Suppressor macrophage (primary cell): ENCODE data around the gene ACBD6.

Experiments
- DNase-seq, 4 experiments: peaks; one replicate each; pipeline ENCODE4 v3.0.0-alpha.2; 2020 to 2022

Gene ACBD6

DNA sequence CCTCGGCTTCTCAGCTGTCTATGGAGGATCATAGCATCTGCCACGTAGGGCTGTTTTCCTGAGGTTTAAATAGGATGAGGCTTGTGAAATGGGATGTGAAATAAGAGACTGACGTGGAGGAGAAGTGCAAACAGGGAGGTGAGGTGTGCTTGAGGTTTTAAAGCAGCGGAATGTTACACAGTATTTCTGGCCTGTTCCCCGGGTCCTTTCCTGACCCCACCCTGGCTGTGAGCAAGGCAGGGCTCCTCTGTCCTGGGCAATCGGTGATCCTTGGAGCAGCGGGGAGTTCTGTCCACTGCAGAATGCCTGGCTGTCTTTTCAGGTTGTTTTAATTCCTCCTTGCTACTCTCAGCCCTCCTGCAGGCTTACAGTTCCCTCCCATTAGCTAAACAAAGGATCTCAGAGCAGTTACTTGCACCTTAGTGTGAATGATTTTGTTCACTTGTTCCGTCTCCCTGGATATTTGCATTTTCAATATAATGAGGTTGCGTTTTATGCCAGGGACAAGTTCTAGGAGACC, 233.8 kb downstream of the ACBD6 start:
- DNase-seq = no peak

DNA sequence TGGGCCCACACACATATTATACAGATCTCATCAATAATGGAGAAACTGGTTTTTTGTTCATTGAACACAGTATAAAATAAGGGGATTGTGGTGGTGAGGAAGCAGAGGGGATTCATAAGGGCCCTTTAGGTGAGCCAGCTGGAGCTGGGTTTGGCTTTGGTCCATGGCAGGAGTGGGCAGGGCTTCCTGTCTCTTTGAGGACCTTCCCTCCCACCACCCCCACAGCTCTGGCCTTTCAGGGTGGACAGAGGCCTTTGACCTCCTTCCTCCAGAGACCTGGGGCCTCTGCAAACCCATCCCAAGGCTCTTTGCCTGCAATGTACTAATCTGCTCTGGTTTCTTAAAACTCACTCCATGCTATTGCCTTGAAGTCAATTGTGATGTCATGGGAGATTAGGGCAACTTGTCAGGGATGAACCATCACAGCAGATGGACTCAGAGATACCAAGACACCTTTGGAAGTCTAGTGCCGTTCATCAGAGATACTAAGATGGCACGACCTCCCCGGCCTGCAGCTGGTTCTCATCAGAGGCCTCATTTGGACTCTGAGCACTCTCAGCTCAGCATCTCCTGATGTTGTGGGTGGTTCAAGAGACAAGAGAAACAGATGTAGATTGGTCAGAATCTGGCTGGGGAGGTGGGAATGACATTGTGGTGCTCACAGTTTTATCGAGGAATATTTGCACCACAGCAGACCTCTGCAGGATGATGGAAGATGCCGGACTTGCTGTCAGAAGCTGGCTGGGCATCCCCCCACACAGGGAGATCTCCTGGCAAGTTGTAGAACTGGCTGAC, 234.4 kb downstream of the ACBD6 start:
- peak in 3 of 4 experiments; percentile 22 to 55 (median 45) for DNase-seq

DNA sequence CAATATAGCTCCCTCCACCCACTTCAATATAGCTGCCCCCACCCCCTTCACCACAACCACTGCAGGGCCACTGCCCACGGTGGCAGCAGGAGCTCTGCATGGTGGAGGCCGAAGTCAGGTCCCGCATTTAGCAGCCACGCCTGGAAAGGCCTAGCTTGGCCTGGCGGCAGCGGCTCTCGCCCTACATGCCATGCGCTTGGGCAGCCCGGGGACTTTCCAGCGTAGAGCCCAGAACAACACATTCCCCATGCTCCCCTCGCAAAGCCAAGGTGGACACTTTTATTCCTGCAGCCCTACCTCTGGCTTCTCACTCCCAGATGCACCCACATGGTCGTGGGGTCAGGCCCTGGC, 235.2 kb downstream of the ACBD6 start:
- DNase-seq = no peak

DNA sequence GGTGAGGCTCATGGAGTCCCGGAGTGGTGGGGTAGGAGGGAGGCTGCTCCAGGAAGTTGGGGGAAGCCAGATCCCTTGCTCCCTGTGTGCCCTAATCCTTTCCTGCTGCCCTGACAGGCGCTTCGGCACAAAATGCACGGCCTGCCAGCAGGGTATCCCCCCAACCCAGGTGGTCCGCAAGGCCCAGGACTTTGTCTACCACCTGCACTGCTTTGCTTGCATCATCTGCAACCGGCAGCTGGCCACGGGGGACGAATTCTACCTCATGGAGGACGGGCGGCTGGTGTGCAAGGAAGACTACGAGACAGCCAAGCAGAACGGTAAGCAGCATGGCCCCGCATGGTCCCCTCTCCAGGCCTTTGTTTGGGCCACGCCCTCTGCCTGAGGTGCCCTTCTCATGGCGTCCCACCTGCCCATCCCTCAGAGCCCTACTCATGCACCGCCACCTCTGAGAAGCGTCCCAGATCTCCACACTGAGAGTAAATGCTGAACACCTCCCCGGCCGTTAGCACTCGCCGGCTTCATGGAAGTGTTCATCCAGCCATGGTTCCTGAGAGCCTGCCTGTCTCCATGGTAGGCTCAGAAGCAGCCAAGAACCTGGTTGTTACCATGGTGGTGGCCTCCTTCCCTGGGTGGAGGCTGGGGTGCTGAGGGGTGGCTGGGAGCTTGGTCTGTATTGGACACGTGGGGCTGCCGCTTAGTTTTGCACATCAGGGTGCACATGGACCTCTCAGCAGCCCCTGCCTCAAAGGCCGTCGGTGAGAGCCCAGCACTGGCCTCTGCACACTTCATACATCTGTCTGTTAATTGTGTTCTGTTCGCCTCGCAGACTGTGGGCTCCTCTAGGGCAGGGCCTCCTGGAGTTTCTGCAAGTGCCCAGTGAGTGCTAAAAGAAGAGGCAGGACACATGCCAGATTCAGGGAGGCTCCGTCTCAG, 235.8 kb downstream of the ACBD6 start:
- DNase-seq = no peak

DNA sequence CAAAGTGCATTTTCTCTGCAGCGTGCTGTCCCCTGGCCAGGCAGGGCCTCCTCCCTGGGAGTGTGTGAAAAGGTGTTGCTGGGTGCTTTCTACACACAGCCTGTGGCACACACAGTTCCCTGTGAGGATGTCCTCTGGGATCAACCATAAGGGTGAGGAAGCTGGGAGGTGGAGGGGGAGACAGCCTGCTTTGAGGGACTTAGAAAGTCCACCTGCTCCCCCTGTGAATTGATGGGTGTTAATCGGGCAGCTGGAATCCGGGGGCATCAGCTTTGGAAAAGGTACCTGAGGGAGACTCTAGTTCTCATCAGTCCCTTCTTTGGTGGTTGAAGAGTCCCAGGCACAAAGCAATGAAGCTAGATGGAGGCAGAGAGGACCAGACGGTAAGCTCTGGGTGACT, 236.5 kb downstream of the ACBD6 start:
- DNase-seq = no peak

DNA sequence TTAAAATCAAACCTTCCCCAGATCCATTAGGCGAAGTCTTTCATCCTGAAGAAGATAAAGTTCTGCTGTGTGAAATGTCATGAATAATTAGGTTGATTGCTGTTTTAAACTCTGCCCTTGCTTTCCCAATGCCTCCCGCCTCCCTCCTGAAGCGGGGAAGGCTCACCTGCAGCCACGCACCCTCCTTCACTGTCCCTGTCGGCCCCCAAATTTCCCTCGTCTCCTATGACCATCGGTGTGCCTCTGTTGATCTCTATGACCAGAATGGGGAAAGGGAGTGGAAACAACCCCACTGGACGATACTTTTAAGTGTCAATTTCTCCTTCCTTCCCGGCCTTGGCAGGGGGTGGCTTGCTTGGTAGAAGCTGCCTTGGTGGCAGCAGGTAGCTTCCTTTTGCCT, 237.2 kb downstream of the ACBD6 start:
- no peak for DNase-seq

DNA sequence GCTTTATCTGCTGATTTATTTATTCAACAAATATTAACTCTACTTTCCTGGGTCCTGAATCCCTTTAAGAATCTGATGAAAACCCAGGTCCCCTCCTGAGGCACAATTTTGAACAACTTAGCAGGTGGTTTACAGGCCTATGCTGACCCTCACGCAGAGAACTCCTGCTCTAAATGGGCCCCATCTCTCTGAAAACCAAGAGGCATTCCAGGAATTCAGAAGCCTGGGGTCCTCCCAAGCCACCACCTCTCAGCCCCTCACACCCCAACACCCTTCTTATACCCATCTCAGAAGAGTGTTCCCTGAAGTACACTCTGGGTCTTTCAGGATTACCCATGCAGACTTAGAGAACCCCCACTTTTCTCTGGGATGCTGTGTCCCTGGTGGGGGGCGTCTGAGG, 237.8 kb downstream of the ACBD6 start:
- DNase-seq = no peak

DNA sequence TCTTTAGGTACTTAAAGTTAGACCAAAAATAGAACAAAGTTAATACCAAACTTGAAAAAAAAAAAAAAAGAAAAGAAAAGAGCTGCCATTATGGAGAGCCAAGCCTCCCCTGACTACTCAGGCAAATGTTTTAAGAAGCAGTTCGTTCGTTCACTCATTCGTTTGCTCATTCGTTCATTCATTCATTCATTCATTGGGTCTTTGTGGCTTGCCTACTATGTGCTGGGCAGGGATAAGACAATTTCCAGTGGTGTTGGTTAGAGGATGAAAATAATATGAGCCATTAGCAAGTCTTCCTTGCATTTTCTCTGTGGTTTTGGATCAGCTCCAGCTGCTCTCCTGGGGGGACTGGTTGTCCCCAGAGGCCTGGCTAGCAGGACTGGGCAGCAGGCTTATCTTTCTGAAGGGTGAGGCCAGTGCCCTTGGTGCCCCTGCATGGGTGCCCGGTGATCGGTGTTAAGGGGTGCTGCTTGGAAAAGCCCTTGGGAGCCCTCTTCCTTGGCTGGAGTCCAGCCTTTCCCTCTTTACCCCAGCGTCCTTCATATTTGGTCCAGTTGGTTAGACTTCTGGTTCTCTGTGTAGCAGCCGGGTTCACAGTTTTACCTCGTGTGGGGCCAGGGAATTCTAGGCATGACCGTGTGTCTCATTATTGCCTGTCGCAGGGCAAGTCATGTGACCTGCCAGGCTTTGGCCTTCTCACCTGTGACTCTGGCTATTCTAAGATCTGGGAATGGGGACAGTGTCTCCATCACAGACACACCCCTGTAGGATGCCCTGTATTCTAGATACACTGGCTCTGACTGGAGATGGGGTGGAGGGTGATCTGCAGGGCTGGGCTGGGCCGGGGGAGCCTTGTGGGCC, 239.5 kb downstream of the ACBD6 start:
- DNase-seq = no peak

DNA sequence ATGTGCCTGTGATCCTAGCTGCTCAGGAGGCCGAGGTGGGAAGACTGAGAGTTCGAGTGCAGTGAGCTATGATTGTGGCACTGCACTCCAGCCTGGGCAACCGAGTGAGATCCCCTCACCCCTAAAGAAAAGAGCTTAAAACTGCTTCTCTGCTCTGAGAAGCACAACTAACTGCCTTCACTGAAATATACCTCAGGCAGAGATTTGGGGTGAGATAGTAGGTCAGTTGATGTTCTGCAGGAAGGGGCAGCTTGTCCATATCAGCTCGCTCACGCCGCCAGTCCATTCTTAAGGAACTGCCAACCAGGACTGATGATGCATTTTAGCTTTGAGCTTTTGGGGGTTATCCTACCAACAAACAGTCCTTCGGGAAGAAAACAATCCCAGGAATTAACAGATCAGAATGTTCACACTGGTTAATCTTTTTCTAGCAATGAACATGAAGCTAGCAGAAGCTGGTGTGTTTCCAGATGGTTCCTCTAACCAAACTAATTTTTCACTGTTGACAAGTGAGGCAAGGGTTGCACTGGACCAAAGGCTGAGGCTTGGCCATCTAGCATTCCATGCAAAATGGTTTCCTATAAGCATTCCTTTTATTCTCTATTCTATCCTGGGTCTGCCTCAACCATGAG, 240.7 kb downstream of the ACBD6 start:
- no peak for DNase-seq

DNA sequence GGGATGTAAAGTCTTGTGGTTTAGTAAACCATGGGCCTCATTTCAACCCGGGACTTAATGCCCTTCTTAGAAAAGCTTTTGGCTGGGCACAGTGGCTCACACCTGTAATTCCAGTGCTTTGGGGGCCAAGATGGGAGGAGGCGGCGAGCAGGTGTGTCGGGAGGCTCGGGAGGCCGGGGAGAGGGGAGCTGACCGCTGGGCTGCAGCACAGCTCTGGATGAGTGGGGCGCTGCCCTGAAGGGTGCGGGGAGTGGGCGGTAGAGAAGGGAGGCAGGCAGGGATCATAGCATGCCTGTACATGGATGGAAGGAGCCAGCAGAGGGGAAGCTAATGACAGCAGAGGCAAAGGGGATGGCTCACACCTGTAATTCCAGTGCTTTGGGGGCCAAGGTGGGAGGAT, 241.3 kb downstream of the ACBD6 start:
- no peak for DNase-seq

DNA sequence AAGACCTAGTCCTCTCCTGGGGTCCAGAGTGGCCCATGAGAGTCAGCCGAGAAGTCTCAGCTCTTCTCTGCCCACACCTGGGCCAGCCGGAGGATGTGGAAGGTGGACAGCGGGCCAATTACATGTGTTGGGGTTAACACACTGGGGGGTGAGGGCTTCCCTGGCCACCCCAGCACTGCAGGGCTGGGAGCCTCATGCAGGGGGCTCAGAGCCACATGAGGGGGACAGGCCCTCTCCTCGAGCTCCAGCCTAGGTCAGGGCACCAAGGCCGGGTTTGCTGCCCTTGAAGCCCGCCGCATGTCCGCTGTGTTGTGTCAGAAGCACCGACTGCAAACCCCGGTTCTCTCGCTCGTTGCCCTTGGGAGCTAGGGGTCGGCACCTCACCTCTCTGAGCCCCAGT, 241.8 kb downstream of the ACBD6 start:
- DNase-seq = no peak

DNA sequence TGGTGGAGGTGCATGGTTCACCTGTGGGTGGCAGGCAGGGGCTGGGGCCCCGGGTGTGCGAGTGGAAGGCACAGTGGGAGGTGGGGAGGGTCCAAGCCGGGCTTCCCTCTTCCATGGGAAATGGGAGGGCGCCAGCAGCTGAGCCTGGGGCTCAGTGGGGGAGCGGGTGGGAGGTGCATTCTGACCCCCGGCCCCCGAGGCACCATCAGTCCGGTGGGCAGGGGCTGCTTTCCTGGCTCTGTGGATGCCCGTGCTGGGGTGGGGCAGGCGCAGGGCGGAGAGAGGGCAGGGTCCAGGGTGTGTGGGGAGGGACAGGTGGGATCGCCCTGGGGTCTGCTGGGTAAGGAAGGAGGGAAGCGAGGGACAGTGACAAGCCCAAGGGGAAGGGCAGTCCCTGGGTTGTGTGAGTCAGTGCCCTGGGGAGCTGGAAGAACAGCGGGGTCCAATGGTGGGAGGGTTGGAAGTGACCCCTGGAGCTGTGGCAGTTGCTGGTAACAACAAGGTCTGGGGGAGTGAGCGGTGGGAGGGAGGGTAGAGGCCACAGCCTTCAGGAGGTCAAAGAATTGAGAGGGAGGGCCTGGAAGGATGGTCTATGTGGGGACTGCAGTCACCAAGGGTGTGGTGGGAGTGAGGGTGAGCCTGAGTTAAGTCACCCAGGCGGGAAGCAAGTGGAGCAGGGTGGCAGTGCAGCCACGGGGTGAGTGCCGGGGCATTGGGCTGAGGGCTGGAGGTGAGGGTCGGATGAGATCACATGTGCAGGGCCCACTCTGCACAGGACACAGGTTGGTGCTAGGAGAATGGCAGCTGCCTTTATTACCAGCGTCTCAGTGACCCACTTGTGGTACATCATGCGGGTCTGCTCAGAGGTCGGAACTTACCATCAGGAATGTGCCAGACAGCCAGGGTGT, 242.7 kb downstream of the ACBD6 start:
- DNase-seq = no peak

DNA sequence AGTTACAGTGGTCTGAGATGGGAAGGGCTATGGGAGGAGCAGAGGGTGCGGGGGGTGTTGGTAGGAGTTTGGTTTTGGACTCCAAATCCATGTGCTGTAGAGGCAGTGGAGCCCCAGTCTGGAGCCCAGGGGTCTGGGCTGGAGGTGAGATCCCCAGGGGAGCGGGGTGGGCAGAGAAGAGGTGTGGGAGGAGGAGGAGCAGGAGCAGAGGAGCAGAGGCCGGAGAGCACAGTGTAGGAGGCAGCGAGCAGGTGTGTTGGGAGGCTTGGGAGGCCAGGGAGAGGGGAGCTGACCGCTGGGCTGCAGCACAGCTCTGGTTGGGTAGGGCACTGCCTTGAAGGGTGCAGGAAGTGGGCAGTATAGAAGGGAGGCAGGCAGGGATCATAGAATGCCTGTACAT, 243.4 kb downstream of the ACBD6 start:
- DNase-seq = no peak

DNA sequence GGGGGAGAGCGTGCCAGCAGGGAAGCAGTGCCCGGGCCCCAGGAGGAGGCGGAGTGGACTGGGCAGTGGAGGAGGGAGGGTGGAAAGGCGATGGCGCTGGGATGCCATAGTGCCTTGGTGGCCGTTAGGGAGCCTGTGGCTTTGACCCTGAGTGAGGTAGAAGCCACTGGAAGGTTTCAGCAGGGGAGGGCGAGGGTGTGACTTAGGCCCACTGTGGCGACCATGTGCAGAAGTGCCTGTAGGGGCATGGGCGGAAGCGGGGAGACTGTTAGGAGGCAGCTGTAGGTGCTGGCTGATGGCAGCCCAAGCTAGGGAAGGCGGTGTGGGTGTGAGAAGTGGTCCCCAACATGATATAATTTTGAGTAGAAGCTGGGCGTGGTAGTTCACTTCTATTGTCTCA, 244.1 kb downstream of the ACBD6 start:
- DNase-seq = no peak

DNA sequence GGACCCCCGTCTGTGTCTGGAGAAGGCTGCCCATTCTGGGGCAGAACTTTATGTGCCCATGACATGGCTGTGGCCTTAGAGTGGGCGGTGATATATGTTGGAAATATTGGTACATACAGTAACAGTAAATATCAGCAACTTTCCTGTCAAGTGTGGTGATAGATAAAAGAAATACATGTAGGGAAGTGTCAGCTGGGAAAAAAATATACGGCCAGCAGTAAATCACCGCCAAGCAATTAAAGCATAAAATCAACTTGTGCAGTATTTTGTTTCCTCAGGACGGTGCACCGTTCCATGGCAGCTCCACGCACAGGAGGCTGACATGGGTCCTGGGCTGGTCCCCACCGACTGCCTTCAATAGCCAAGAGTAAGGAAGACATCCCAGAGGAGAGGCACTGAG, 244.9 kb downstream of the ACBD6 start:
- no peak for DNase-seq

DNA sequence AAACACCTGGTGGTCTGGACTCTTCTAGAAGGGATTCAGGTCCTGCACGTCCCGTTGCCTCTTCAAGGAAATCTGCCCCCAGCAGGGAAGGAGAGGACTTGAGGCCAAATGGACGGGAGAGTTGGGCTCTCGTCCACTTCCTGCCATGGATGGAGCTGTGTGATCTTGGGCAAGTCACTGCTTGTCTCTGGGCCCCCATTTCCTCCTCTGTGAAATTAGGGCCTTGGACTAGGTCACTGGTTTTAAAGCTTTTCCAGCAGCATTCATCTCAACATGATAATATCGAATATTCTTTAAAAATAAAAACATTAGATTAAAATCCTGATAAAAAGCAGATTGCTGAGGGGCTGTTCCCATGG, 245.4 kb downstream of the ACBD6 start:
- DNase-seq = no peak

DNA sequence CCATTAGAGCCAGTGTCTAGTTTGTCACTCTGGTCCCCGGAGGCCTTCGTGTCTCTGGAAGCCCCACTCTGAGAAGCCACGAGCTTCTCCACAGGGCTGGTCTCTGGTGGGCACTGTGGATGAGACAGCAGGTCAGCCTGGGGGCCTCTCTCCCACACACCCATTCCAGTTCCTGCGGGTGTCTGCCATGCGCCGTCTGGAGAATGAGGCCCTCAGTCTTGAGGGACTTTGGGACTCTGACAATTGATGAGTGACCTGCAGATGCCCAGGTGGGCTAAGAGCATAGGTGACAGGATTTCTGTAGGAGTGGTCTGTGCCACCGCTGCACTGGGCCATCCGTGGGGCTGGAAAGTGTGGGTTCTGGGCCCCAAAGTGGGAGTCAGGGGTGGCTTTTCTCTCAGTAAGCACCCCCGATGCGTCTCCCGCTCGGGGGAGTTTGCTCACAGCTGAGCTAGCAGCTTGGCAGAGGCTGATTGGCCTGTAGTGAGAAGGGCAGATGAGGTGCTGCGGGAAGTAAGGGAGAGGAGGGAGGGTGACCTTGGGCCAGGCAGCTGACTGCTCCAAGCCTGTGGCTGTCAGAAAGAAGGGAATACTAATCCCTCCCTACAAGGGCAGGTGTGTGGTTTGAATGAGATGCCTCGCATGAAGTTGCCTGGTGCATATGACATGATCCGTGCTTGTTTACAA, 245.9 kb downstream of the ACBD6 start:
- DNase-seq = no peak

DNA sequence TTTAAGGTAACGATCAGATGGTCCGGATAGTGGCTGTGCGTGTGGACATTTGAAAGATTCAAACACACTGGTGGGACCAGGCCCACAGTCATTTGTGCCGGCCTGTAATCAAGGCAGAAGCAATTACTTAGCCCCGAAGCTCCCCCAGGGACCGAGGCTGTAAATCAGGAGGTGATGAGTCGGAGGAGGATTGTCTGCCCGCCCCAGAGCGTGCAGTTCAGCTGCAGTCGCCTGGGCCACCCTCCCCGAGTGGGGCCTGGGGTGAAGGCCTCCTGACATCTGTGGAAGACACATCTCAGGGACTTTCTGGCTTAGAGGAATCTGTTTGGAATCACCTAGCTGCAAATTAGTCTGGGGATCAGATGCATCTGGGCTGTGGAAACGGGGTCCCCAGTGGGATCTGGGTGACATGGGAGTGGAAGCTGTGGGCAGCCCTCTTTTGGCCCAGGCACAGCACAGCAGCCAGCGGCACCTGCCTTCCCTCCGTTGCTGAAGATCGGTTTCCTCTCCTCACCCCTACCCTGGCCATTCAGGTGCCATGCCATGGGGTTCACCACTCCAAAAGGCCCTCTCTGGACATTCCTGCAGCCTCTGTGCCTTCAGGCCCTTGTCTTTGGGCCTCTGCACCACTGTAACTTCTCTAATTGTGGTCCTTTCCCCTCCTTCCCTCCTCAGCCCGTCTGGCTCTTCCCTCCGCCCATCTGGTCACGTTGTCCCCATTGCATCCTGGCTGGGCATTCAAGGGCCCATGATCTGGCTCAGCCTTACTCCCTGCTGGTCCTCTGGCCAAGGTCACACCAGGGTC, 246.6 kb downstream of the ACBD6 start:
- peak in 3 of 4 experiments; percentile 32 to 56 (median 47) for DNase-seq

DNA sequence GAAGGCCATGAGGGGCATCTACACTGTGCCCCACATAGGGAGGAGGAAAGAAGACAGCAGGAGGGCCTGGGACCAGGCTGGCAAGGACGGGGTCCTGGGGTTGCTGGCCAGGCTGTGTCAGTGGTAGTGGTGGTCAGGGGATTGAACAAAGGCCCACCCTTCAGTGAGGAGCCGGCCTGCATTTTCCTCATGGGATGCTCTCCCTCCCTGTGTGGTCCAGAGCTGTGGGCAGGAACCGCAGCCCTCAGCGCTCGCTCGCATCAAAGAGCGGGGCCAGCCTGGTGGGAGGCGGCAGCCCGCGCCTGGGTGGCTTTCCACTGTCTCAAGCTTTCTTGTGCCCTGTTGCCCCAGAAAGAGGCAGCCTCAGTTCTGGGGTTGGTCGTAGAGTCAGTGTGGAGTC, 247.5 kb downstream of the ACBD6 start:
- no peak for DNase-seq

DNA sequence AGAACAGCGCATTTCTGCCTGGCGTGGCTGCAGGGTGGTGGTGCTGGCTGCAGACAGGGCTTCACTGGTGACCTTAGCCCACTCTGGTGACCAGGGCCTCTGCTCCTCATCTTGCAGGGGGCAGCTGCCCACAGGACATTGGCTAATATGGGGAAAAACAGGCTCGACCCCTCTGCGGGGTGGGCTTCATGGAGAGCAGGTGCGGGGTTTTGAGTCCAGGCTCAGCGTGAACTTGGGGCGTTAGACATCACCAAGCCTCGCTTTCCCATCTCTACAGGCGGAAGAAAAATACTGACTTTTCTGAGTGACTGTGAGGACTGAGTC, 247.9 kb downstream of the ACBD6 start:
- no peak for DNase-seq
